Keratinocyte (primary cell): ENCODE measurements around the gene BRIP1. TPM values are rescaled to one million over a fixed set of nuclear protein-coding genes. Genes with fewer than 3 reads are reported as not detected.

Experiments
- DNase-seq: peaks from one replicate; pipeline ENCODE4 v3.0.0-alpha.2; 2011; ENCODE audit warnings: low read depth, missing footprints, low spot score
- FAIRE-seq: peaks from 2 replicates; lab custom pipeline; 2011; peaks lifted over from hg19 to GRCh38; lab: Jason Lieb, UNC
- H2AFZ ChIP-seq: 2 replicates; pipeline ENCODE4 v1.6.0; 2012; ENCODE audit warnings: low read length, control low read depth, inconsistent platforms; ENCODE audit not compliant: control insufficient read depth
- H3K27ac ChIP-seq: 2 replicates; pipeline ENCODE4 v1.5.1; 2011; ENCODE audit warnings: low read length; ENCODE audit not compliant: control insufficient read depth, insufficient read depth
- H3K27me3 ChIP-seq: 3 replicates; pipeline ENCODE4 v1.6.0; 2011; ENCODE audit warnings: low read length; ENCODE audit not compliant: control insufficient read depth, insufficient read depth; ENCODE audit errors: extremely low read depth
- H3K36me3 ChIP-seq, 2 experiments: 2 replicates in 1 of 2; 3 replicates in 1 of 2; pipeline ENCODE4 v1.5.1; 2011; ENCODE audit warnings: low read length in 2 of 2, mild to moderate bottlenecking in 1 of 2; ENCODE audit not compliant: control insufficient read depth in 2 of 2, insufficient read depth in 2 of 2; ENCODE audit errors: extremely low read depth in 1 of 2
- H3K4me1 ChIP-seq: 3 replicates; pipeline ENCODE4 v1.5.1; 2011; ENCODE audit warnings: low read length; ENCODE audit not compliant: control insufficient read depth, insufficient read depth; ENCODE audit errors: extremely low read depth
- H3K4me2 ChIP-seq: 3 replicates; pipeline ENCODE4 v1.6.0; 2011; ENCODE audit warnings: low read depth, low read length; ENCODE audit not compliant: control insufficient read depth, insufficient read depth; ENCODE audit errors: extremely low read depth
- H3K4me3 ChIP-seq, 3 experiments: fragments of 200-600 bp in 1 of 3; sonication (generic) in 1 of 3; 2 replicates in 2 of 3; 3 replicates in 1 of 3; pipeline ENCODE4 v1.5.1; 2011 to 2016; ENCODE audit warnings: low read length in 3 of 3, mild to moderate bottlenecking in 3 of 3, control low read depth in 2 of 3, inconsistent platforms in 1 of 3, low read depth in 1 of 3, mixed read lengths in 1 of 3, mixed run types in 1 of 3, moderate library complexity in 1 of 3; ENCODE audit not compliant: control insufficient read depth in 2 of 3, insufficient read depth in 2 of 3; ENCODE audit errors: extremely low read depth in 1 of 3
- H3K79me2 ChIP-seq: 2 replicates; pipeline ENCODE4 v1.6.0; 2012; ENCODE audit warnings: low read length; ENCODE audit not compliant: control insufficient read depth, insufficient read depth
- H3K9ac ChIP-seq: 3 replicates; pipeline ENCODE4 v1.6.0; 2011; ENCODE audit warnings: low read length; ENCODE audit not compliant: control insufficient read depth, insufficient read depth; ENCODE audit errors: extremely low read depth
- H3K9me1 ChIP-seq: 3 replicates; pipeline ENCODE4 v1.6.0; 2011; ENCODE audit warnings: low read length; ENCODE audit not compliant: control insufficient read depth, insufficient read depth; ENCODE audit errors: extremely low read depth
- H3K9me3 ChIP-seq: 2 replicates; pipeline ENCODE4 v1.5.1; 2012; ENCODE audit warnings: low read depth, low read length; ENCODE audit not compliant: control insufficient read depth
- H4K20me1 ChIP-seq: 3 replicates; pipeline ENCODE4 v1.6.0; 2011; ENCODE audit warnings: low read length; ENCODE audit not compliant: control insufficient read depth, insufficient read depth; ENCODE audit errors: extremely low read depth
- CTCF ChIP-seq, 3 experiments: IDR thresholded peaks in 1 of 3; conservative IDR thresholded peaks in 1 of 3; optimal IDR thresholded peaks in 1 of 3; 2 replicates in 2 of 3; 3 replicates in 1 of 3; pipeline versions ENCODE3 to v1.5.1; 2011; ENCODE audit warnings: low read length in 3 of 3, mild to moderate bottlenecking in 3 of 3, moderate library complexity in 2 of 3, control low read depth in 1 of 3, inconsistent platforms in 1 of 3; ENCODE audit not compliant: insufficient read depth in 2 of 3; ENCODE audit errors: extremely low read depth in 1 of 3
- EZH2 ChIP-seq: IDR thresholded peaks from one replicate; pipeline ENCODE4 v1.6.1; 2012; ENCODE audit warnings: inconsistent platforms, mild to moderate bottlenecking, low read length, moderate library complexity
- dilution Hi-C: fragments of 300-500 bp; cut with MboI; formaldehyde crosslinking; loops from one replicate; pipeline ENCODE4 v1.7.0; 2020; ENCODE audit warnings: low sequenced_read_pairs; ENCODE audit not compliant: extremely low pct_ligation_motif_present
- polyA plus RNA-seq, 5 experiments: library from polyadenylated mRNA; depleted of rRNA in 3 of 5; stranded (reverse) in 3 of 5; stranded (forward) in 1 of 5; unstranded in 1 of 5; fragments of >200 nt; gene quantifications; 1 replicate in 1 of 5; 2 replicates in 3 of 5; 3 replicates in 1 of 5; pipeline versions ENCODE4 v1.2.1 to v1.2.3, GENCODE V29; 2011 to 2012; ENCODE audit warnings: missing spikeins in 2 of 5, low read depth in 1 of 5, low replicate concordance in 1 of 5

BRIP1 gene
- polyA plus RNA-seq, 1 donor (not counting 4 experiments of a cell fraction or from before 2014, with no cell fraction given), result 4.0 TPM

- dilution Hi-C loops, result no loop called here
- no peak overlapping the region for H3K27ac ChIP-seq
- no peaks in the 10 kb centered on the region for H3K79me2 ChIP-seq
- no peaks in the 10 kb centered on the region for H3K27me3 ChIP-seq
- no peak for TF ChIP-seq CTCF (optimal IDR thresholded peaks at IDR 0.05 in 1 of 3, IDR thresholded peaks at IDR 0.05 in 1 of 3, conservative IDR thresholded peaks at IDR 0.05 in 1 of 3; ENCODE audit: extremely low read depth in 1 of 3, insufficient read depth in 2 of 3, low read length in 3 of 3)
- no peak for TF ChIP-seq EZH2
- peaks cover 7% of the 10 kb centered on the region for H3K4me1 ChIP-seq
- no peak overlapping the region for H3K9ac ChIP-seq
- no peaks in the 10 kb centered on the region for H3K9me3 ChIP-seq
- H2AFZ ChIP-seq, result no peak overlapping the region
- H3K4me3 ChIP-seq, result no peak overlapping the region
- no peak overlapping the region for H3K4me2 ChIP-seq
- H3K36me3 ChIP-seq, result no peaks in the 10 kb centered on the region
- FAIRE-seq, result no peak
- no peak for DNase-seq
- H4K20me1 ChIP-seq, result no peaks in the 10 kb centered on the region
- H3K9me1 ChIP-seq, result no peaks in the 10 kb centered on the region
Measured at GRCh38 chr17:61832463-61832862, 30.9 kb downstream of the BRIP1 start.

GRCh38 chr17:61831099-61831498 lies 32.2 kb downstream of the BRIP1 start:
- Histone ChIP-seq H2AFZ (no peak overlapping the region), H4K20me1 (no peaks in the 10 kb centered on the region), H3K4me2 (no peak overlapping the region), H3K9me3 (no peaks in the 10 kb centered on the region), H3K4me1 (peaks cover 7% of the 10 kb centered on the region), H3K27ac (no peak overlapping the region), H3K36me3 (no peaks in the 10 kb centered on the region), H3K79me2 (no peaks in the 10 kb centered on the region), H3K4me3 (no peak overlapping the region), H3K9ac (no peak overlapping the region), H3K9me1 (no peaks in the 10 kb centered on the region), H3K27me3 (no peaks in the 10 kb centered on the region)
- dilution Hi-C loops, result no loop called here
- no peak for DNase-seq
- TF ChIP-seq CTCF (optimal IDR thresholded peaks at IDR 0.05 in 1 of 3, IDR thresholded peaks at IDR 0.05 in 1 of 3, conservative IDR thresholded peaks at IDR 0.05 in 1 of 3; ENCODE audit: extremely low read depth in 1 of 3, insufficient read depth in 2 of 3, low read length in 3 of 3) (no peak), EZH2 (no peak)
- no peak for FAIRE-seq
